ENCODE results near the gene PKMYT1. TPM values are rescaled to one million over a fixed set of nuclear protein-coding genes. Genes with fewer than 3 reads are reported as not detected.
A peak's percentile ranks its signal among the peaks of the same experiment; 100 is the strongest.

PKMYT1 gene
- total and polyA plus RNA-seq, 9 of the 15 experiments (the other 6 are each of a cell fraction or from before 2014, with no cell fraction given), result 8.7 to 201 (median 37.8) TPM

DNA sequence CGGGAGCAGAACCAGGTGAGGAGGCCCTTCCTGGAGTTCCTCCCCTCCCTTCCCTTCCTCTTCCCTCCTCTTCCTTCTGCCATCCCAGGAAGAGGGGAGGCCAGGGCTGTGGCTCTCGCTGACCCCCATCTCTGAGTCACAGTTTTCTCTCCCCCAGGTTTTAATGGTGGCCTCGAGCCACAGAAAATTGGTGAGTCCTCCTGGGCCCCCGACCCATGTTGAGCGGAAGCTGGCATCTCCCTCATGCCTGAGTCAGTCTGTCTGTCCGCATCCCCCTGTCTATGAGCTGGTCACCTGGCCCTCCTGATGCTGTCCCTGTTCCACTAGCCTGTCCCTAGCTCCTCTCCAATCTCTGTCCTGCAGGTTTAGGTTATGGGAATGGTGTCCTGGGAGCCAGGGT is 19.7 kb upstream of the PKMYT1 start:
- intact Hi-C loops (cut with micrococcal nuclease), result no loop called here
- peaks cover 0 to 36% of the 10 kb centered on the region in 2 experiments; a peak in 2 of 5 replicates for H3K4me1 ChIP-seq (replicated peaks in 1 of 2; ENCODE audit: control insufficient read depth in 2 of 2, insufficient read depth in 2 of 2, low read length in 2 of 2)
- H4K20me1 ChIP-seq (replicated peaks; ENCODE audit: control insufficient read depth, insufficient read depth, low read length), result no peaks in the 10 kb centered on the region
- no peak for DNase-seq (ENCODE audit: extremely low read depth in 1 of 4, low spot score in 3 of 4)
- FAIRE-seq, result no peak
- H3K36me3 ChIP-seq (ENCODE audit: control insufficient read depth, insufficient read depth, low read length), result no peaks in the 10 kb centered on the region
- H2AFZ ChIP-seq (ENCODE audit: low read depth, low read length), result no peak overlapping the region
- no peak overlapping the region for H3K4me2 ChIP-seq (ENCODE audit: insufficient read depth, low read length)
- H3K79me2 ChIP-seq (ENCODE audit: control insufficient read depth, insufficient read depth, low read length), result peaks cover 2% of the 10 kb centered on the region; the same call in 1 of the 3 replicates
- 59% methylated on average over 6 of the region's 6 CpGs for WGBS (ENCODE audit: insufficient coverage, low coverage, missing lambda C conversion rate)
- ChIA-PET POLR2A (interaction anchor here (0.6 to 1.0 kb wide), 3 partner anchors 15 to 60 kb away, joined by 3 read pairs; no protein-coding TSS in a partner anchor), CTCF (ENCODE audit: low intra/inter-chr PET ratio) (no interaction called here)
- H3K9me1 ChIP-seq (ENCODE audit: control insufficient read depth, insufficient read depth, low read length), result no peaks in the 10 kb centered on the region
- no peaks in the 10 kb centered on the region for H3K27me3 ChIP-seq (ENCODE audit: control insufficient read depth in 2 of 2, insufficient read depth in 2 of 2, low read length in 2 of 2)
- in situ Hi-C loops (cut with MboI), result no loop called here
- no peak overlapping the region for H3K27ac ChIP-seq (ENCODE audit: extremely low read depth, low read depth, low read length)
- no peak overlapping the region for H3K4me3 ChIP-seq
- ATAC-seq, result no peak
- no peaks in the 10 kb centered on the region for H3K9me3 ChIP-seq (replicated peaks; ENCODE audit: control insufficient read depth, insufficient read depth, low read depth, low read length)
- no TSS peak for BruUV-seq (replicated peaks)
- H3K9ac ChIP-seq (ENCODE audit: insufficient read depth in 1 of 2, low read depth in 2 of 2, low read length in 2 of 2), result peak overlapping the region in 1 of 2 experiments; percentile 78; a peak in 1 of 4 replicates
- TF ChIP-seq ZBTB1 (CRISPR knock-in tag; IDR thresholded peaks at IDR 0.05; ENCODE audit: borderline replicate concordance, low read depth) (no peak), RCOR1 (IDR thresholded peaks at IDR 0.05; ENCODE audit: borderline replicate concordance in 1 of 2, low read depth in 2 of 2, low read length in 2 of 2) (no peak), SLC30A9 (CRISPR knock-in tag; IDR thresholded peaks at IDR 0.05) (no peak), TAF1 (IDR thresholded peaks at IDR 0.05; ENCODE audit: control insufficient read depth, extremely low read depth, insufficient read depth, low read length, severe bottlenecking) (no peak), HDAC3 (IDR thresholded peaks at IDR 0.05; ENCODE audit: borderline replicate concordance, partially characterized antibody) (no peak), NFXL1 (CRISPR knock-in tag; IDR thresholded peaks at IDR 0.05) (no peak), PCBP2 (IDR thresholded peaks at IDR 0.05; ENCODE audit: low read depth, low read length, poor library complexity, severe bottlenecking) (no peak), LEF1 (IDR thresholded peaks at IDR 0.05) (no peak), HMG20B (CRISPR knock-in tag; IDR thresholded peaks at IDR 0.05) (no peak), EP400 (IDR thresholded peaks at IDR 0.05) (no peak), ZNF644 (tag; IDR thresholded peaks at IDR 0.05; ENCODE audit: low read depth) (no peak)
- TF ChIP-seq, protein P1, sequence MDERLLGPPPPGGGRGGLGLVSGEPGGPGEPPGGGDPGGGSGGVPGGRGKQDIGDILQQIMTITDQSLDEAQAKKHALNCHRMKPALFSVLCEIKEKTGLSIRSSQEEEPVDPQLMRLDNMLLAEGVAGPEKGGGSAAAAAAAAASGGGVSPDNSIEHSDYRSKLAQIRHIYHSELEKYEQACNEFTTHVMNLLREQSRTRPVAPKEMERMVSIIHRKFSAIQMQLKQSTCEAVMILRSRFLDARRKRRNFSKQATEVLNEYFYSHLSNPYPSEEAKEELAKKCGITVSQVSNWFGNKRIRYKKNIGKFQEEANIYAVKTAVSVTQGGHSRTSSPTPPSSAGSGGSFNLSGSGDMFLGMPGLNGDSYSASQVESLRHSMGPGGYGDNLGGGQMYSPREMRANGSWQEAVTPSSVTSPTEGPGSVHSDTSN (CRISPR knock-in tag; IDR thresholded peaks at IDR 0.05; ENCODE audit: low read depth), result no peak
- TF ChIP-seq, protein P1 (tag; conservative IDR thresholded peaks at IDR 0.05; ENCODE audit: low read depth), result no peak
- TF ChIP-seq, protein P2, sequence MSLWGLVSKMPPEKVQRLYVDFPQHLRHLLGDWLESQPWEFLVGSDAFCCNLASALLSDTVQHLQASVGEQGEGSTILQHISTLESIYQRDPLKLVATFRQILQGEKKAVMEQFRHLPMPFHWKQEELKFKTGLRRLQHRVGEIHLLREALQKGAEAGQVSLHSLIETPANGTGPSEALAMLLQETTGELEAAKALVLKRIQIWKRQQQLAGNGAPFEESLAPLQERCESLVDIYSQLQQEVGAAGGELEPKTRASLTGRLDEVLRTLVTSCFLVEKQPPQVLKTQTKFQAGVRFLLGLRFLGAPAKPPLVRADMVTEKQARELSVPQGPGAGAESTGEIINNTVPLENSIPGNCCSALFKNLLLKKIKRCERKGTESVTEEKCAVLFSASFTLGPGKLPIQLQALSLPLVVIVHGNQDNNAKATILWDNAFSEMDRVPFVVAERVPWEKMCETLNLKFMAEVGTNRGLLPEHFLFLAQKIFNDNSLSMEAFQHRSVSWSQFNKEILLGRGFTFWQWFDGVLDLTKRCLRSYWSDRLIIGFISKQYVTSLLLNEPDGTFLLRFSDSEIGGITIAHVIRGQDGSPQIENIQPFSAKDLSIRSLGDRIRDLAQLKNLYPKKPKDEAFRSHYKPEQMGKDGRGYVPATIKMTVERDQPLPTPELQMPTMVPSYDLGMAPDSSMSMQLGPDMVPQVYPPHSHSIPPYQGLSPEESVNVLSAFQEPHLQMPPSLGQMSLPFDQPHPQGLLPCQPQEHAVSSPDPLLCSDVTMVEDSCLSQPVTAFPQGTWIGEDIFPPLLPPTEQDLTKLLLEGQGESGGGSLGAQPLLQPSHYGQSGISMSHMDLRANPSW (CRISPR knock-in tag; IDR thresholded peaks at IDR 0.05), result no peak
- TF ChIP-seq, protein P3, sequence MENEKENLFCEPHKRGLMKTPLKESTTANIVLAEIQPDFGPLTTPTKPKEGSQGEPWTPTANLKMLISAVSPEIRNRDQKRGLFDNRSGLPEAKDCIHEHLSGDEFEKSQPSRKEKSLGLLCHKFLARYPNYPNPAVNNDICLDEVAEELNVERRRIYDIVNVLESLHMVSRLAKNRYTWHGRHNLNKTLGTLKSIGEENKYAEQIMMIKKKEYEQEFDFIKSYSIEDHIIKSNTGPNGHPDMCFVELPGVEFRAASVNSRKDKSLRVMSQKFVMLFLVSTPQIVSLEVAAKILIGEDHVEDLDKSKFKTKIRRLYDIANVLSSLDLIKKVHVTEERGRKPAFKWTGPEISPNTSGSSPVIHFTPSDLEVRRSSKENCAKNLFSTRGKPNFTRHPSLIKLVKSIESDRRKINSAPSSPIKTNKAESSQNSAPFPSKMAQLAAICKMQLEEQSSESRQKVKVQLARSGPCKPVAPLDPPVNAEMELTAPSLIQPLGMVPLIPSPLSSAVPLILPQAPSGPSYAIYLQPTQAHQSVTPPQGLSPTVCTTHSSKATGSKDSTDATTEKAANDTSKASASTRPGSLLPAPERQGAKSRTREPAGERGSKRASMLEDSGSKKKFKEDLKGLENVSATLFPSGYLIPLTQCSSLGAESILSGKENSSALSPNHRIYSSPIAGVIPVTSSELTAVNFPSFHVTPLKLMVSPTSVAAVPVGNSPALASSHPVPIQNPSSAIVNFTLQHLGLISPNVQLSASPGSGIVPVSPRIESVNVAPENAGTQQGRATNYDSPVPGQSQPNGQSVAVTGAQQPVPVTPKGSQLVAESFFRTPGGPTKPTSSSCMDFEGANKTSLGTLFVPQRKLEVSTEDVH (IDR thresholded peaks at IDR 0.05; ENCODE audit: low read depth, partially characterized antibody), result no peak
